GM12891 (cell line): Measurements from ENCODE around the gene CERS3.

Source experiments
- DNase-seq: peaks from one replicate; pipeline ENCODE4 v3.0.0; 2011; ENCODE audit warnings: low spot score; ENCODE audit not compliant: insufficient read length
- FAIRE-seq: peaks from 2 replicates; lab custom pipeline; 2011; peaks lifted over from hg19 to GRCh38; lab: Jason Lieb, UNC
- PAX5 ChIP-seq: IDR thresholded peaks from 2 replicates; pipeline ENCODE4 v1.6.1; 2011; ENCODE audit warnings: low read length, moderate library complexity, mild to moderate bottlenecking; ENCODE audit not compliant: insufficient read depth, severe bottlenecking
- POLR2A ChIP-seq: IDR thresholded peaks from 2 replicates; pipeline ENCODE4 v1.6.1; 2011; ENCODE audit warnings: low read depth, low read length, control low read depth
- POLR2AphosphoS5 ChIP-seq: IDR thresholded peaks from 2 replicates; pipeline ENCODE4 v1.6.1; 2011; ENCODE audit warnings: low read depth, low read length, control low read depth
- POU2F2 ChIP-seq: IDR thresholded peaks from 2 replicates; pipeline ENCODE4 v1.6.1; 2011; ENCODE audit warnings: low read depth, mild to moderate bottlenecking, control low read depth, low read length, moderate library complexity
- SPI1 ChIP-seq: IDR thresholded peaks from 2 replicates; pipeline ENCODE4 v1.6.1; 2011; ENCODE audit warnings: low read depth, low read length, control low read depth
- TAF1 ChIP-seq: IDR thresholded peaks from 2 replicates; pipeline ENCODE4 v1.6.1; 2011; ENCODE audit warnings: low read depth, low read length, control low read depth

CERS3 gene

DNA sequence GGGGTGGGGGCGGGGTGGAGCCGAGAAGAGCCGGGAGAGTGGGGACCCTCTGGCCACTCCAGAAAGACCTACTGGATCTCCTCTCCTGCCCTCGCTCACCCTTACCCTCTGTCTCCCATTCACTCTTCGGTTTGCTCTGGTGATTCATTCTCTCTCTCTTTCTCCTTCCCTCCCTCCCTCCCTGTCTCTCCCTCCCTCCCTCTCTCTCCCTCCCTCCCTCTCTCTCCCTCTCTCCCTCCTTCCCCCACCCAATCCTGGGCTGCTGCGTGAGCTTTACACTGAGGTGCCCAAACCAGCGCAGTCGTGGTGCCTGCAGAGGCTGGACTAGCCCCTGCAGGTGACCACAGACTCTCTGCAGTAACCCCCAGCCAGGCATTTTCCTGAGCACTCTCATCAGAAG lies 154.8 kb downstream of the CERS3 start:
- no peak for TF ChIP-seq TAF1
- TF ChIP-seq SPI1, result no peak
- TF ChIP-seq POLR2AphosphoS5, result no peak
- TF ChIP-seq POU2F2, result no peak
- no peak for TF ChIP-seq POLR2A
- TF ChIP-seq PAX5, result no peak
- no peak for FAIRE-seq
- DNase-seq, result no peak

DNA sequence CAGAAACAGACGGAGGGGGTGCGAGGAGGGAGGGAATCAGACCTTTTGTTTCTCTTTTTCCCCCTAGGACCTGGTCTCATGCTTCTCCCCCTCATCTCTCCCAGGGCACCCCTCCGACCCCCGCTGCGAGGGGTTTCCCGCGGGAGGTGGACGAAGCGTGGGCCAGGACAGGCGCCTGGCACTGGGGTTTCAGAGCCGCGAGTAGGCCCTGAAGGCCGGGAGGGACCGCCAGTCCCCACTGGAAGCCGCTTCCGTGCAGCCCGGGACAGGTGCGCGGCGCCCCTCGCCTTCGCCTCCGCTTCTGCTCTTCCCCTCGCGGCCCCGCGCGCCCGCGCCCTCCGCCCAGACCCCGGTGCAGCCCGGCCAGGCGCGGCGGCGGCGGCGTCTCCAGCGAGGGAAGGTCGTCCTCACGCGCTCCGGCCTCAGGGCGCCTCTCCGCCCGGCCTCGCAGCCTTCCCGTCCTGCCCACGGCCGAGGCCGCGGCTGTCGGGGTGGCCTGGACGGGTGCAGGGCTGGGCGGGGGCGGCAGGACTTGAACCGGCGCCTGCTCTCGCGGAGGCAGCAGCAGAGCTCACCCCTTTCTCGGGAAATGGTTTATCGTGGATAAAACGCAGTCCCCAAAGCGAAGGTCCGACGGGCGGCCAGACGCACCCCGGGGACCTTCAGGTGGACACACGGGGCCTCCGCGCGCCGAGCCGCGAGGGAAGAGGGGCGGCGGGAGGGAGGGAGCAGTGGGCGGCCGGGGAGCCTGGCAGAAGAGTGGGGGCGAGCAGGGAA lies 155.4 kb downstream of the CERS3 start:
- TF ChIP-seq PAX5, result no peak
- no peak for TF ChIP-seq POLR2A
- TF ChIP-seq SPI1, result no peak
- no peak for TF ChIP-seq TAF1
- TF ChIP-seq POU2F2, result no peak
- no peak for TF ChIP-seq POLR2AphosphoS5
- FAIRE-seq (no peak), DNase-seq (no peak)

DNA sequence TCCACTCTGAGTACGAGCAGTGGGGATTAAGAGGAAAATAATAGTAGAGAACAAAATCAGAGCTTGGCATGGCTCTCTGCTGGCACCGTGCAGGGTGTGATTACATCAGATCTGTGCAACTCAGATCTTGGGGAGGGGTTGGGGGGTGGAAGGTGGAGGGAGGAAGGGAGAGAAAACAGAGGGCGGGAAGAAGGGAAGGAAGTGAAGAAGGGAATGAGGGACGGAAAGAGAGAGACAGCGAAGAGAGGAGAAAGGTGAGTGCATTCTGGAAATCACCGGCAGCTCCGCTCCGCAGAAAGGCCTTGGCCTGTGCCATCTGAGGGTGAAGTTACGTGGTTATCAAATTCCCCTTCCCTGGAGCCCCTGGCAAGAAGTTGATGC lies 156.0 kb downstream of the CERS3 start:
- DNase-seq (no peak), FAIRE-seq (no peak)
- TF ChIP-seq POLR2A (no peak), POLR2AphosphoS5 (no peak), SPI1 (no peak), PAX5 (no peak), TAF1 (no peak), POU2F2 (no peak)

- DNase-seq (no peak), FAIRE-seq (no peak)
- no peak for TF ChIP-seq TAF1
These were observed 173.4 kb downstream of the CERS3 start for GRCh38 chr15:100355342-100355741.

DNA sequence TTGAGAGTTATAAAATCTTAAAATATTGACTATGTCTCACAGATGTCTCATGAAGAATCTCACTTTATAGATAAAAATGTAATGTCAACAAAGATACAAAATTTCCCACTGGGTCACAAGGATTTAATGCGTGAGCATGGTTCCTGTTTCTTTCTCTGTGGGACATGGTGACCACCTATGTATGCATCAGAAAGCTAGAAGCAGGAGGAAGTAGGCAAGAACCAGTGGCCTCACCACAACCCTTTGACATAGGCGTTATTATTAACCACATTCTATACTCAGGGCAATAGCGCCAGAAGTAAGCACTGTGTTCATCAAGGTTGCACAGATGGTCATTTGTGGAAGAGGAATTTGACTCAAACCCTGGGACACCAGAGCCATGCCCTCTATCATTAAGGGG lies 175.3 kb downstream of the CERS3 start:
- DNase-seq (no peak), FAIRE-seq (no peak)
- peak; percentile 21; the same call in 1 of the 2 replicates for TF ChIP-seq SPI1
- TF ChIP-seq PAX5, result no peak

DNA sequence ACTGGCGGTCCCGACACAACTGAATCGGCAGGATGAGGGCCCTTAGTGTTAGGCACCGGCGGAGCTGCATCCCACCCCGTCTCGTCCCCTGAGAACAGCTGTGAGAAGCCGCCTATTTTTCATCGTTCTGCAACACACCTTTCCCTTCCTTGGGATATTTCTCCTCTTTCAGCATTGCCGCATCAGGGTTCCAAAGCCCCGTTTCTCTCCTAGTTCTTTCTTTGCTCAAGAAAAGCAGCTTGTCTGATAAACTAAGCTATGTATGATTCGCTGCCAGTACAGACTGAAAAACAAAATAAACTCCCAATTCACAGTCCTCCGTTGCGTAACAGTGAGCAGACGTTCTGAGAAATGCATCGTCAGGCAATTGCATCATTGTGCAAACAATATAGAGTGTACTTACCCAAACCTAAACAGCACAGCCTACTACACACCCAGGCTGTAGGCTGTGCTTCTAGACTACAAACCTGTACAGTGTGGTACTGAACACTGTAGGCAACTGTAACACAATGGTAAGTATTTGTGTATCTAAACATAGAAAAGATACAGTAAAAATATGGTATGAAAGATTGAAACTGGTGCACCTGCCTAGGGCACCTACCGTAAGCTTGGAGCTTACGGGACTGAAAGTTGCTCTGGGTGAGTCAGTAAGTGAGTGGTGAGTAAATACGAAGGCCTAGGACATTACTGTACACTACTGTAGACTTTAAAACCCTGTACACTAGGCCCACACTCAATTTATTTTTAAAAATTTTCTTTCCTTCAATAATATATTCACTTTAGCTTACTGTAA lies 178.1 kb downstream of the CERS3 start:
- no peak for TF ChIP-seq POLR2AphosphoS5
- TF ChIP-seq TAF1, result no peak
- TF ChIP-seq POLR2A, result no peak
- no peak for TF ChIP-seq SPI1
- no peak for TF ChIP-seq POU2F2
- no peak for TF ChIP-seq PAX5
- DNase-seq, result no peak
- FAIRE-seq, result no peak
